H1 (cell line): ENCODE data around the gene MBNL2. TPM values are rescaled to one million over a fixed set of nuclear protein-coding genes. Genes with fewer than 3 reads are reported as not detected.

ENCODE experiments used
- CTCF ChIA-PET: fragments of 300-600 bp; sonication (Branson Sonifier 250); formaldehyde crosslinking; loops from one replicate; lab custom pipeline; 2021; ENCODE audit not compliant: partially characterized antibody; lab: Charles Lee
- POLR2A ChIA-PET: fragments of 300-600 bp; sonication (Branson Sonifier 250); formaldehyde crosslinking; loops from one replicate; lab custom pipeline; 2021; ENCODE audit warnings: inconsistent platforms; ENCODE audit not compliant: partially characterized antibody; lab: Charles Lee
- DNase-seq, 2 experiments: peaks; one replicate each; pipeline versions ENCODE4 v3.0.0 to v3.0.0-alpha.2; 2010 to 2022; ENCODE audit warnings: low spot score in 2 of 2, low read depth in 1 of 2, mixed read lengths in 1 of 2
- FAIRE-seq: peaks from 2 replicates; lab custom pipeline; 2011; peaks lifted over from hg19 to GRCh38; lab: Jason Lieb, UNC
- H2AFZ ChIP-seq: 2 replicates; pipeline ENCODE4 v1.8.1; 2012; ENCODE audit warnings: low read length, inconsistent platforms
- H2AK5ac ChIP-seq: 2 replicates; pipeline ENCODE4 v1.6.1; 2013; ENCODE audit warnings: low read depth, low read length
- H2BK120ac ChIP-seq: replicated peaks from 2 replicates; pipeline ENCODE3; 2013; ENCODE audit warnings: low read depth, low read length, inconsistent platforms
- H2BK12ac ChIP-seq: 2 replicates; pipeline ENCODE4 v1.6.1; 2013; ENCODE audit warnings: low read depth, low read length
- H2BK15ac ChIP-seq: 2 replicates; pipeline ENCODE4 v1.6.1; 2013; ENCODE audit warnings: low read length
- H2BK20ac ChIP-seq: 2 replicates; pipeline ENCODE4 v1.6.1; 2013; ENCODE audit warnings: low read length
- H2BK5ac ChIP-seq: 2 replicates; pipeline ENCODE4 v1.6.1; 2013; ENCODE audit warnings: low read depth, low read length
- H3K14ac ChIP-seq: 2 replicates; pipeline ENCODE4 v1.6.1; 2013; ENCODE audit warnings: inconsistent platforms; ENCODE audit not compliant: insufficient read length
- H3K18ac ChIP-seq: 2 replicates; pipeline ENCODE4 v1.6.1; 2013; ENCODE audit warnings: low read length; ENCODE audit errors: extremely low read depth
- H3K23ac ChIP-seq: 2 replicates; pipeline ENCODE4 v1.6.1; 2013; ENCODE audit warnings: inconsistent platforms; ENCODE audit not compliant: insufficient read length
- H3K23me2 ChIP-seq: 2 replicates; pipeline ENCODE4 v1.6.1; 2013; ENCODE audit warnings: low read depth, low read length
- H3K27ac ChIP-seq: 2 replicates; pipeline ENCODE4 v1.6.1; 2011; ENCODE audit warnings: low read depth, low read length, inconsistent platforms
- H3K27me3 ChIP-seq, 4 experiments: replicated peaks in 1 of 4; 1 replicate in 1 of 4; 2 replicates in 3 of 4; pipeline versions ENCODE4 v1.6.1 to v1.8.1; 2011 to 2013; ENCODE audit warnings: low read length in 3 of 4, mild to moderate bottlenecking in 3 of 4, inconsistent platforms in 2 of 4, mixed read lengths in 2 of 4, moderate library complexity in 1 of 4; ENCODE audit not compliant: control insufficient read depth in 3 of 4, insufficient read depth in 3 of 4; ENCODE audit errors: extremely low read depth in 1 of 4
- H3K36me3 ChIP-seq, 4 experiments: 2 replicates each; pipeline versions ENCODE4 v1.6.1 to v1.8.1; 2011 to 2013; ENCODE audit warnings: mild to moderate bottlenecking in 4 of 4, low read length in 3 of 4, moderate library complexity in 2 of 4, control low read depth in 1 of 4, inconsistent platforms in 1 of 4; ENCODE audit not compliant: insufficient read depth in 4 of 4, control insufficient read depth in 2 of 4
- H3K4ac ChIP-seq: replicated peaks from 2 replicates; pipeline ENCODE3; 2013; ENCODE audit warnings: low read length, low read depth, mixed read lengths, inconsistent platforms; ENCODE audit not compliant: insufficient read length
- H3K4me1 ChIP-seq, 4 experiments: replicated peaks in 1 of 4; 1 replicate in 1 of 4; 2 replicates in 3 of 4; pipeline versions ENCODE4 v1.6.1 to v1.8.1; 2011 to 2013; ENCODE audit warnings: low read length in 3 of 4, inconsistent platforms in 2 of 4, mixed read lengths in 1 of 4; ENCODE audit not compliant: insufficient read depth in 4 of 4, control insufficient read depth in 3 of 4
- H3K4me2 ChIP-seq, 2 experiments: 2 replicates each; pipeline versions ENCODE4 v1.6.1 to v1.8.1; 2011 to 2013; ENCODE audit warnings: low read depth in 2 of 2, low read length in 2 of 2, control low read depth in 1 of 2, inconsistent platforms in 1 of 2, mild to moderate bottlenecking in 1 of 2; ENCODE audit not compliant: insufficient read depth in 1 of 2
- H3K4me3 ChIP-seq, 4 experiments: fragments of 200-600, 300-600 bp in 1 of 4; sonication (generic), shearing (Covaris generic), sonication (Bioruptor Twin) in 1 of 4; 2 replicates each; pipeline versions ENCODE4 v1.5.1 to v1.8.1; 2011 to 2016; ENCODE audit warnings: low read length in 4 of 4, low read depth in 3 of 4, control low read depth in 2 of 4, inconsistent platforms in 2 of 4, mild to moderate bottlenecking in 2 of 4, mixed read lengths in 1 of 4, moderate library complexity in 1 of 4; ENCODE audit not compliant: insufficient read depth in 2 of 4; ENCODE audit errors: extremely low read depth in 1 of 4
- H3K56ac ChIP-seq: replicated peaks from 2 replicates; pipeline ENCODE3; 2013; ENCODE audit warnings: low read depth, mild to moderate bottlenecking, mixed read lengths, low read length, inconsistent platforms; ENCODE audit not compliant: insufficient read length
- H3K79me1 ChIP-seq: 2 replicates; pipeline ENCODE4 v1.6.1; 2013; ENCODE audit warnings: low read depth, low read length, control low read depth
- H3K79me2 ChIP-seq, 2 experiments: 2 replicates each; pipeline versions ENCODE4 v1.6.1 to v1.8.1; 2012 to 2013; ENCODE audit warnings: low read length in 2 of 2, mild to moderate bottlenecking in 2 of 2, inconsistent platforms in 1 of 2; ENCODE audit not compliant: insufficient read depth in 2 of 2, control insufficient read depth in 1 of 2
- H3K9ac ChIP-seq, 4 experiments: replicated peaks in 1 of 4; 1 replicate in 1 of 4; 2 replicates in 3 of 4; pipeline versions ENCODE4 v1.6.1 to v1.8.1; 2011 to 2013; ENCODE audit warnings: low read depth in 3 of 4, low read length in 3 of 4, control low read depth in 2 of 4, mild to moderate bottlenecking in 2 of 4, moderate library complexity in 2 of 4, inconsistent platforms in 1 of 4; ENCODE audit errors: extremely low read depth in 1 of 4
- H3K9me3 ChIP-seq, 2 experiments: 2 replicates each; pipeline versions ENCODE4 v1.6.1 to v1.8.1; 2012 to 2013; ENCODE audit warnings: mild to moderate bottlenecking in 2 of 2, moderate library complexity in 2 of 2, control low read depth in 1 of 2, inconsistent platforms in 1 of 2, low read depth in 1 of 2, low read length in 1 of 2, mixed read lengths in 1 of 2; ENCODE audit not compliant: insufficient read depth in 2 of 2
- H4K20me1 ChIP-seq, 2 experiments: replicated peaks in 1 of 2; 2 replicates each; pipeline versions ENCODE3 to v1.8.1; 2011 to 2013; ENCODE audit warnings: inconsistent platforms in 2 of 2, low read length in 2 of 2, mild to moderate bottlenecking in 1 of 2; ENCODE audit not compliant: insufficient read depth in 2 of 2, control insufficient read depth in 1 of 2
- H4K5ac ChIP-seq: 2 replicates; pipeline ENCODE4 v1.6.1; 2013; ENCODE audit warnings: low read length, low read depth, mixed read lengths, inconsistent platforms; ENCODE audit not compliant: insufficient read length
- H4K8ac ChIP-seq: 2 replicates; pipeline ENCODE4 v1.8.0; 2013; ENCODE audit warnings: mild to moderate bottlenecking, moderate library complexity, low read length, inconsistent platforms; ENCODE audit not compliant: insufficient read depth; ENCODE audit errors: extremely low read depth
- H4K91ac ChIP-seq: replicated peaks from 2 replicates; pipeline ENCODE3; 2013; ENCODE audit warnings: low read length, mixed read lengths, inconsistent platforms; ENCODE audit not compliant: insufficient read length
- CHD1 ChIP-seq: IDR thresholded peaks from 2 replicates; pipeline ENCODE4 v1.6.1; 2012; ENCODE audit warnings: low read depth, low read length, improper control_type of control experiment
- EP300 ChIP-seq, 2 experiments: IDR thresholded peaks; 1 replicate in 1 of 2; 2 replicates in 1 of 2; pipeline ENCODE4 v1.6.1; 2011 to 2012; ENCODE audit warnings: low read depth in 2 of 2, low read length in 2 of 2, mild to moderate bottlenecking in 2 of 2, borderline replicate concordance in 1 of 2, inconsistent platforms in 1 of 2, moderate library complexity in 1 of 2
- GABPA ChIP-seq: IDR thresholded peaks from 2 replicates; pipeline ENCODE4 v1.6.1; 2011; ENCODE audit warnings: mild to moderate bottlenecking, low read length, moderate library complexity, borderline replicate concordance; ENCODE audit not compliant: insufficient read depth
- PHF8 ChIP-seq: fragments of 200-600 bp; sonication (generic); conservative IDR thresholded peaks from 2 replicates; pipeline ENCODE4 v1.7.1; 2012; ENCODE audit warnings: low read depth, mild to moderate bottlenecking, inconsistent platforms, low read length, moderate library complexity
- RFX5 ChIP-seq: IDR thresholded peaks from 2 replicates; pipeline ENCODE4 v1.6.1; 2011; ENCODE audit warnings: low read depth, low read length, improper control_type of control experiment, borderline replicate concordance
- RNF2 ChIP-seq: fragments of 200-900, 300-1000 bp; sonication (generic); IDR thresholded peaks from 2 replicates; pipeline ENCODE4 v1.7.1; 2016; ENCODE audit warnings: borderline replicate concordance, low read depth, mild to moderate bottlenecking, antibody characterized with exemption, low read length; ENCODE audit not compliant: poor library complexity, severe bottlenecking; ENCODE audit errors: missing control alignments
- RXRA ChIP-seq: IDR thresholded peaks from 2 replicates; pipeline ENCODE4 v1.6.1; 2011; ENCODE audit warnings: low read depth, mild to moderate bottlenecking, low read length, moderate library complexity; ENCODE audit not compliant: insufficient read depth
- SAP30 ChIP-seq: fragments of 300-600 bp; sonication (generic); IDR thresholded peaks from 2 replicates; pipeline ENCODE4 v1.7.1; 2012; ENCODE audit warnings: low read length, moderate library complexity, mild to moderate bottlenecking, inconsistent platforms; ENCODE audit not compliant: insufficient read depth, insufficient replicate concordance
- SIN3A ChIP-seq, 2 experiments: IDR thresholded peaks in 1 of 2; conservative IDR thresholded peaks in 1 of 2; 2 replicates each; pipeline ENCODE4 v1.6.1; 2011 to 2012; ENCODE audit warnings: low read length in 2 of 2, improper control_type of control experiment in 1 of 2, low read depth in 1 of 2, mild to moderate bottlenecking in 1 of 2
- SRF ChIP-seq: IDR thresholded peaks from 2 replicates; pipeline ENCODE4 v1.6.1; 2011; ENCODE audit warnings: mild to moderate bottlenecking, low read depth, low read length, moderate library complexity
- TBP ChIP-seq: IDR thresholded peaks from 2 replicates; pipeline ENCODE4 v1.6.1; 2011; ENCODE audit warnings: low read depth, low read length, improper control_type of control experiment
- WGBS, 2 experiments: shearing (Covaris generic) in 1 of 2; methylation state at CpG; one replicate each; pipeline versions ENCODE4 v1.1.6 to v1.1.7; 2013 to 2015; ENCODE audit warnings: low lambda C conversion rate in 2 of 2, mixed read lengths in 2 of 2, inconsistent platforms in 1 of 2, low coverage in 1 of 2, missing lambda C conversion rate in 1 of 2; ENCODE audit not compliant: insufficient replicate concordance in 2 of 2, insufficient coverage in 1 of 2, insufficient read length in 1 of 2; ENCODE audit errors: extremely low coverage in 1 of 2, missing lambda C conversion rate in 1 of 2; 5-methylcytosine and 5-hydroxymethylcytosine counted together
- polyA plus RNA-seq, 7 experiments: library from polyadenylated mRNA; depleted of rRNA in 3 of 7; stranded (reverse) in 5 of 7; unstranded in 2 of 7; fragments of >200 nt in 5 of 7; fragments of 200-250 nt in 2 of 7; gene quantifications; 1 replicate in 5 of 7; 2 replicates in 1 of 7; 4 replicates in 1 of 7; pipeline versions ENCODE4 v1.2.1 to v1.2.3, GENCODE V29; 2011 to 2013; ENCODE audit warnings: missing spikeins in 2 of 7, mixed read lengths in 2 of 7
- total RNA-seq: library from RNA; stranded (reverse); fragmentation: NEBNext Ultra II Directional; extraction: Animal tissue kit (Norgen Biotek cat#: 25700); gene quantifications from 2 replicates; pipeline ENCODE4 v1.2.1, GENCODE V29; 2021

The MBNL2 gene
- total and polyA plus RNA-seq, 2 of the 8 experiments (the other 6 are each of a cell fraction or from before 2014, with no cell fraction given): 1.0 to 2.6 TPM

DNA sequence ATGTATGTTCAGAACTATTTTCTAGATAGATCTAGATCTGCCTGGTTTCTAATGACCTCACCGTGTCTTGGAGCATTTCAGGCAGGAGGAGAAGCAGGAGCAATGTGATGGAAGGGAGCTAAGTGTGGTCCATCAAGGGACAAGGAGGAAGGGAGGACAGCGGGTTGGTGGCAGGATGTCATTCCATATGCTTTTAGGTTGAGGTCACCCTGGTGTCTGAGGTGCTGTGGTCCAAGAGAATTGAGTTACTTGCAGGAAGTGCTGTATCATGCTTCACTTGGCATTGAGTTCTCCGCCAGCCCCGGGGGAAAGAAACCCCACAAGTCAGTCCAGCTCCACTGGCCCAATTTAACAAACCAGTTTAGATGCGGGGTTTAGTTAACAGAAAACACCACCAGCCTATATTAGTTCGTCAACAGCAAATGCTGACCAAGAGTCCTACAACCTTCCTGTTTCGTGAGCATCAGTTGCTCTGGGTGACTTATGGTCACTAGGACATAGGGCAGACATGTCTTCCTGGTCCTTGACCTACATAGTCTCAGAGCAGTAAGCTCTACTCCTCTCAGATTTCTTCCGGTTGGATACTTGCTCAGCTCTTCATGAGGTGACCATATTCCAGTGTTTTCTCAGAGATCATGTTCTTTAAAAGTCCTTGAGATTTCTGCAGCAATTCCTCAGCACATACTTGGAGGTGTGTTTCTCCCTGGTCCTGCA lies 79.4 kb downstream of the MBNL2 start:
- Histone ChIP-seq H3K36me3 (no peaks in the 10 kb centered on the region), H2BK20ac (no peak overlapping the region), H3K56ac (no peak overlapping the region), H2BK15ac (no peak overlapping the region), H2BK12ac (no peak overlapping the region), H4K5ac (no peak overlapping the region), H3K4me3 (no peak overlapping the region), H3K27ac (no peak overlapping the region), H4K20me1 (no peaks in the 10 kb centered on the region), H3K79me2 (no peaks in the 10 kb centered on the region), H3K14ac (no peak overlapping the region), H2BK5ac (no peak overlapping the region), H3K79me1 (no peaks in the 10 kb centered on the region), H3K4me1 (no peaks in the 10 kb centered on the region), H3K23ac (no peak overlapping the region), H4K91ac (no peak overlapping the region), H3K27me3 (no peaks in the 10 kb centered on the region), H2AFZ (no peak overlapping the region), H4K8ac (no peak overlapping the region), H3K9me3 (no peaks in the 10 kb centered on the region), H3K4ac (no peak overlapping the region), H2BK120ac (no peak overlapping the region), H3K23me2 (no peaks in the 10 kb centered on the region), H2AK5ac (no peak overlapping the region), H3K4me2 (no peak overlapping the region), H3K18ac (no peak overlapping the region), H3K9ac (no peak overlapping the region)
- DNase-seq (no peak), FAIRE-seq (no peak)
- 91% methylated on average over 8 of the region's 8 CpGs; no CpG with 5 or more reads in 1 of the 2 experiments for WGBS, 2 experiments
- POLR2A ChIA-PET: no interaction called here
- CTCF ChIA-PET: interaction anchor here (2.1 to 2.3 kb wide), 2 partner anchors 34 to 58 kb away, joined by 5 to 9 read pairs; no protein-coding TSS in a partner anchor
- TF ChIP-seq PHF8 (no peak), RXRA (no peak), SRF (no peak), SIN3A (conservative IDR thresholded peaks at IDR 0.05 in 1 of 2, IDR thresholded peaks at IDR 0.05 in 1 of 2; ENCODE audit: low read depth in 1 of 2, low read length in 2 of 2) (no peak), RNF2 (no peak), TBP (no peak), RFX5 (no peak), GABPA (no peak), CHD1 (no peak), SAP30 (no peak), EP300 (IDR thresholded peaks at IDR 0.05; ENCODE audit: borderline replicate concordance in 1 of 2, low read depth in 2 of 2, low read length in 2 of 2) (no peak)
